ENCODE results near the gene ISCA2.

DNA sequence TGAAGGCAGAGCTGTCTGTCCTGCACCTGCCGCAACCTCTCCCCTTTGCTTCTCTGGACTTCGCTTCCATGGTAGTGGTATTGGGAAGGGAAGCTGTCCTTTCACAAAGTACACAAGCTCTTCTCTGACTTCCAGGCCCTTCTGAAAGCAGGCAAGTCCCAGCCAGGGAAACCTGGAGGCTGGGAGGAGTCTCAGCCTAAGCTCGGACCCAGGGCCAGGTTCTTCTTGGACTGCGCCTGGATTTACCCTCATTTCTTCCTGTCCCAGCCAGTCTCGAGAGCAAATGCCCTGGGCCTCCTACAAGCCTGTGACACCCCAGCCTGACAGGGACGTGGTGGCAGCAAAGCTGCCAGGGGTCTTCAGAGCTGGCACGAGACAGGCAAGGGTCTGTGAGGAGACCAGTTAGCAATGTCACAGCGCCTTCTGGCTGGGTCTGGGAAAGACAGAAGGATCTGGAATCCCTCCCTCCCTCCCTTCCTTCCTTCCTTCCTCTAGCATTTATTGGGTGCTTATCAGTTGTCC is 22.4 kb downstream of the ISCA2 start:
- TF ChIP-seq, protein P1, sequence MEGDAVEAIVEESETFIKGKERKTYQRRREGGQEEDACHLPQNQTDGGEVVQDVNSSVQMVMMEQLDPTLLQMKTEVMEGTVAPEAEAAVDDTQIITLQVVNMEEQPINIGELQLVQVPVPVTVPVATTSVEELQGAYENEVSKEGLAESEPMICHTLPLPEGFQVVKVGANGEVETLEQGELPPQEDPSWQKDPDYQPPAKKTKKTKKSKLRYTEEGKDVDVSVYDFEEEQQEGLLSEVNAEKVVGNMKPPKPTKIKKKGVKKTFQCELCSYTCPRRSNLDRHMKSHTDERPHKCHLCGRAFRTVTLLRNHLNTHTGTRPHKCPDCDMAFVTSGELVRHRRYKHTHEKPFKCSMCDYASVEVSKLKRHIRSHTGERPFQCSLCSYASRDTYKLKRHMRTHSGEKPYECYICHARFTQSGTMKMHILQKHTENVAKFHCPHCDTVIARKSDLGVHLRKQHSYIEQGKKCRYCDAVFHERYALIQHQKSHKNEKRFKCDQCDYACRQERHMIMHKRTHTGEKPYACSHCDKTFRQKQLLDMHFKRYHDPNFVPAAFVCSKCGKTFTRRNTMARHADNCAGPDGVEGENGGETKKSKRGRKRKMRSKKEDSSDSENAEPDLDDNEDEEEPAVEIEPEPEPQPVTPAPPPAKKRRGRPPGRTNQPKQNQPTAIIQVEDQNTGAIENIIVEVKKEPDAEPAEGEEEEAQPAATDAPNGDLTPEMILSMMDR (IDR thresholded peaks at IDR 0.05; ENCODE audit: low read depth, low read length) = no peak
- no peak for TF ChIP-seq POLR2A (IDR thresholded peaks at IDR 0.05; ENCODE audit: extremely low read depth, insufficient read length)
